Fibroblast of lung (primary cell): ENCODE data around the gene FAF2. TPM values are rescaled to one million over a fixed set of nuclear protein-coding genes. Genes with fewer than 3 reads are reported as not detected.
A peak's percentile ranks its signal among the peaks of the same experiment; 100 is the strongest.

ENCODE experiments used
- DNase-seq, 2 donors: peaks; one replicate each; pipeline versions ENCODE4 v3.0.0 to v3.0.0-alpha.2; 2010; ENCODE audit warnings: low read depth in 2 of 2
- H2AFZ ChIP-seq: 2 replicates; pipeline ENCODE4 v1.5.1; 2012; ENCODE audit warnings: low read length, control low read depth, inconsistent platforms
- H3K27ac ChIP-seq: 2 replicates; pipeline ENCODE4 v1.5.1; 2011; ENCODE audit warnings: low read length, control low read depth; ENCODE audit not compliant: insufficient read depth
- H3K27me3 ChIP-seq: 2 replicates; pipeline ENCODE4 v1.5.1; 2011; ENCODE audit warnings: mild to moderate bottlenecking, low read length; ENCODE audit not compliant: control insufficient read depth, insufficient read depth
- H3K36me3 ChIP-seq: 2 replicates; pipeline ENCODE4 v1.5.1; 2011; ENCODE audit warnings: low read length; ENCODE audit not compliant: control insufficient read depth, insufficient read depth
- H3K4me1 ChIP-seq: 2 replicates; pipeline ENCODE4 v1.5.1; 2011; ENCODE audit warnings: low read length; ENCODE audit not compliant: control insufficient read depth, insufficient read depth; ENCODE audit errors: extremely low read depth
- H3K4me2 ChIP-seq: 2 replicates; pipeline ENCODE4 v1.5.1; 2011; ENCODE audit warnings: low read length, control low read depth; ENCODE audit not compliant: insufficient read depth; ENCODE audit errors: extremely low read depth
- H3K4me3 ChIP-seq, 4 experiments: fragments of 200-600 bp in 1 of 4; sonication (generic) in 1 of 4; replicated peaks in 1 of 4; 2 replicates each; pipeline ENCODE4 v1.5.1; 2011 to 2016; ENCODE audit warnings: low read length in 4 of 4, low read depth in 3 of 4, mild to moderate bottlenecking in 3 of 4, control low read depth in 2 of 4, inconsistent platforms in 1 of 4, mixed read lengths in 1 of 4; ENCODE audit not compliant: insufficient read depth in 1 of 4; ENCODE audit errors: control extremely low read depth in 1 of 4
- H3K79me2 ChIP-seq: 2 replicates; pipeline ENCODE4 v1.5.1; 2012; ENCODE audit warnings: mild to moderate bottlenecking, low read length, inconsistent platforms; ENCODE audit not compliant: control insufficient read depth, insufficient read depth
- H3K9ac ChIP-seq: 2 replicates; pipeline ENCODE4 v1.5.1; 2011; ENCODE audit warnings: mild to moderate bottlenecking, low read length, control low read depth; ENCODE audit not compliant: insufficient read depth
- H3K9me3 ChIP-seq: 2 replicates; pipeline ENCODE4 v1.5.1; 2012; ENCODE audit warnings: low read depth, low read length; ENCODE audit not compliant: control insufficient read depth, insufficient read depth
- H4K20me1 ChIP-seq: 2 replicates; pipeline ENCODE4 v1.5.1; 2011; ENCODE audit warnings: low read length; ENCODE audit not compliant: control insufficient read depth, insufficient read depth; ENCODE audit errors: extremely low read depth
- CTCF ChIP-seq, 2 donors: IDR thresholded peaks in 1 of 2; conservative IDR thresholded peaks in 1 of 2; 1 replicate in 1 of 2; 2 replicates in 1 of 2; pipeline ENCODE4 v1.5.1; 2011 to 2012; ENCODE audit warnings: low read length in 2 of 2, control low read depth in 1 of 2, inconsistent platforms in 1 of 2, low read depth in 1 of 2, mild to moderate bottlenecking in 1 of 2
- EZH2 ChIP-seq: IDR thresholded peaks from 2 replicates; pipeline ENCODE4 v1.5.1; 2012; ENCODE audit warnings: low read length, control low read depth, mild to moderate bottlenecking; ENCODE audit errors: missing control alignments
- polyA plus RNA-seq, 2 donors: library from polyadenylated mRNA; depleted of rRNA in 1 of 2; stranded (reverse) in 1 of 2; unstranded in 1 of 2; fragments of >200 nt; gene quantifications; 2 replicates each; pipeline ENCODE4 v1.2.1, GENCODE V29; 2011 to 2012; ENCODE audit warnings: missing spikeins in 1 of 2
- total RNA-seq: library from RNA; depleted of rRNA; stranded (reverse); fragments of >200 nt; gene quantifications from 2 replicates; pipeline ENCODE4 v1.2.1, GENCODE V29; 2014

FAF2 gene
- total and polyA plus RNA-seq, 2 donors (not counting 1 experiment from before 2014, with no cell fraction given), result 38.5 to 55.5 TPM

GRCh38 chr5:176533894-176534611 lies 85.9 kb downstream of the FAF2 start:
- Histone ChIP-seq H3K9me3 (no peaks in the 10 kb centered on the region), H2AFZ (no peak overlapping the region), H3K27me3 (no peaks in the 10 kb centered on the region), H3K27ac (no peak overlapping the region), H3K4me3 (peak overlapping the region in 1 of 4 experiments; percentile 25), H3K36me3 (peaks cover 5% of the 10 kb centered on the region), H3K4me2 (peak overlapping the region; percentile 40), H3K9ac (no peak overlapping the region), H3K4me1 (peaks cover 18% of the 10 kb centered on the region), H3K79me2 (peaks cover 17% of the 10 kb centered on the region), H4K20me1 (no peaks in the 10 kb centered on the region)
- TF ChIP-seq CTCF (conservative IDR thresholded peaks at IDR 0.05 in 1 of 2, IDR thresholded peaks at IDR 0.05 in 1 of 2; ENCODE audit: low read depth in 1 of 2, low read length in 2 of 2), result no peak
- no peak for TF ChIP-seq EZH2
- peak in 1 of 2 donors; percentile 13 for DNase-seq

- no peak for DNase-seq
- Histone ChIP-seq H3K27ac (no peak overlapping the region), H4K20me1 (no peaks in the 10 kb centered on the region), H3K36me3 (peaks cover 5% of the 10 kb centered on the region), H2AFZ (no peak overlapping the region), H3K4me2 (peak overlapping the region; percentile 9), H3K4me3 (no peak overlapping the region), H3K9ac (no peak overlapping the region), H3K9me3 (no peaks in the 10 kb centered on the region), H3K79me2 (peaks cover 17% of the 10 kb centered on the region), H3K4me1 (peaks cover 18% of the 10 kb centered on the region), H3K27me3 (no peaks in the 10 kb centered on the region)
- TF ChIP-seq EZH2 (no peak), CTCF (conservative IDR thresholded peaks at IDR 0.05 in 1 of 2, IDR thresholded peaks at IDR 0.05 in 1 of 2; ENCODE audit: low read depth in 1 of 2, low read length in 2 of 2) (no peak)
Observed at GRCh38 chr5:176534640-176535039, 86.5 kb downstream of the FAF2 start.

GRCh38 chr5:176535101-176535663 lies 87.0 kb downstream of the FAF2 start:
- Histone ChIP-seq H3K4me2 (peak overlapping the region; percentile 92), H2AFZ (no peak overlapping the region), H3K79me2 (peaks cover 17% of the 10 kb centered on the region), H3K4me3 (peak overlapping the region in 3 of 4 experiments; percentile 73 to 91 (median 89)), H3K4me1 (peaks cover 18% of the 10 kb centered on the region), H4K20me1 (no peaks in the 10 kb centered on the region), H3K9me3 (no peaks in the 10 kb centered on the region), H3K27ac (no peak overlapping the region), H3K9ac (no peak overlapping the region), H3K36me3 (peaks cover 5% of the 10 kb centered on the region), H3K27me3 (no peaks in the 10 kb centered on the region)
- TF ChIP-seq CTCF (conservative IDR thresholded peaks at IDR 0.05 in 1 of 2, IDR thresholded peaks at IDR 0.05 in 1 of 2; ENCODE audit: low read depth in 1 of 2, low read length in 2 of 2) (no peak), EZH2 (no peak)
- DNase-seq, result peak; percentile 13 to 45
